ENCODE data around the gene NME9.

NME9 gene

GRCh38 chr3:138270245-138270644 lies 59.4 kb downstream of the NME9 start:
- no peak for DNase-seq

GRCh38 chr3:138267083-138267482 lies 62.6 kb downstream of the NME9 start:
- no peak for DNase-seq

- no peak for DNase-seq
These were observed 63.9 kb downstream of the NME9 start for GRCh38 chr3:138265745-138266144.

- no peak for DNase-seq
These were observed 66.5 kb downstream of the NME9 start for GRCh38 chr3:138263104-138263503.

GRCh38 chr3:138260611-138261010 lies 69.0 kb downstream of the NME9 start:
- no peak for DNase-seq

GRCh38 chr3:138259126-138259525 lies 70.5 kb downstream of the NME9 start:
- no peak for DNase-seq

GRCh38 chr3:138257986-138258385 lies 71.7 kb downstream of the NME9 start:
- DNase-seq: no peak

GRCh38 chr3:138256022-138256421 lies 73.6 kb downstream of the NME9 start:
- no peak for DNase-seq

GRCh38 chr3:138254216-138254615 lies 75.4 kb downstream of the NME9 start:
- no peak for DNase-seq

- no peak for DNase-seq
These were observed 76.0 kb downstream of the NME9 start for GRCh38 chr3:138253609-138254008.
